Neuron (in vitro differentiated cells): ENCODE measurements around the gene G6PC1.
"Not testable (repeated sequence)": the region's sequence is repeated elsewhere in the genome, so short reads cannot be mapped to it uniquely, and the experiment has no call there.

Experiments used
- H2AFZ ChIP-seq: one replicate; pipeline ENCODE4 v1.6.1; 2013; ENCODE audit warnings: low read depth, mild to moderate bottlenecking, inconsistent platforms, low read length, moderate library complexity
- H3K27me3 ChIP-seq: one replicate; pipeline ENCODE4 v1.6.1; 2013; ENCODE audit warnings: low read length; ENCODE audit not compliant: insufficient read depth
- H3K36me3 ChIP-seq: one replicate; pipeline ENCODE4 v1.6.1; 2013; ENCODE audit warnings: low read length; ENCODE audit not compliant: insufficient read depth
- H3K4me1 ChIP-seq: one replicate; pipeline ENCODE4 v1.6.1; 2013; ENCODE audit warnings: low read length; ENCODE audit not compliant: insufficient read depth
- H3K4me3 ChIP-seq: 2 replicates; pipeline ENCODE4 v1.5.1; 2013; ENCODE audit warnings: mild to moderate bottlenecking, low read length, moderate library complexity
- H3K9me3 ChIP-seq: one replicate; pipeline ENCODE4 v1.6.1; 2013; ENCODE audit warnings: low read length

Gene G6PC1

GRCh38 chr17:42899981-42900380, 618 bp upstream of the G6PC1 start:
- H2AFZ ChIP-seq, H3K9me3 ChIP-seq, H3K4me1 ChIP-seq, H3K36me3 ChIP-seq, H3K4me3 ChIP-seq, H3K27me3 ChIP-seq: not testable (repeated sequence)

- Histone ChIP-seq H3K4me3 (no peak overlapping the region), H3K4me1 (no peaks in the 10 kb centered on the region), H3K9me3 (no peaks in the 10 kb centered on the region), H3K27me3 (peaks cover 7% of the 10 kb centered on the region), H2AFZ (no peak overlapping the region), H3K36me3 (no peaks in the 10 kb centered on the region)
Observed at GRCh38 chr17:42901535-42902229, 1.1 kb downstream of the G6PC1 start.

GRCh38 chr17:42904110-42904469, 3.5 kb downstream of the G6PC1 start:
- H3K27me3 ChIP-seq = peaks cover 8% of the 10 kb centered on the region

GRCh38 chr17:42906772-42907446, 6.3 kb downstream of the G6PC1 start:
- Histone ChIP-seq H3K36me3 (no peaks in the 10 kb centered on the region), H3K4me3 (no peak overlapping the region), H3K27me3 (peaks cover 8% of the 10 kb centered on the region), H3K4me1 (no peaks in the 10 kb centered on the region), H3K9me3 (no peaks in the 10 kb centered on the region), H2AFZ (no peak overlapping the region)

More at GRCh38 chr17:42904110-42904469, 3.5 kb downstream of the G6PC1 start:
- no peaks in the 10 kb centered on the region for H3K9me3 ChIP-seq
- H3K4me1 ChIP-seq = no peaks in the 10 kb centered on the region
- H3K36me3 ChIP-seq = no peaks in the 10 kb centered on the region
- no peak overlapping the region for H3K4me3 ChIP-seq
- no peak overlapping the region for H2AFZ ChIP-seq

- no peak overlapping the region for H2AFZ ChIP-seq
- no peak overlapping the region for H3K4me3 ChIP-seq
- peaks cover 8% of the 10 kb centered on the region for H3K27me3 ChIP-seq
- no peaks in the 10 kb centered on the region for H3K4me1 ChIP-seq
- H3K36me3 ChIP-seq = no peaks in the 10 kb centered on the region
- no peaks in the 10 kb centered on the region for H3K9me3 ChIP-seq
Observed at GRCh38 chr17:42908872-42909700, 8.5 kb downstream of the G6PC1 start.

- no peaks in the 10 kb centered on the region for H3K4me1 ChIP-seq
- H2AFZ ChIP-seq = no peak overlapping the region
- no peaks in the 10 kb centered on the region for H3K27me3 ChIP-seq
- H3K4me3 ChIP-seq = no peak overlapping the region
- no peaks in the 10 kb centered on the region for H3K36me3 ChIP-seq
- H3K9me3 ChIP-seq = peaks cover 4% of the 10 kb centered on the region
Observed at GRCh38 chr17:42913522-42913921, 12.9 kb downstream of the G6PC1 start.

- H3K36me3 ChIP-seq = no peaks in the 10 kb centered on the region
- H3K27me3 ChIP-seq = peaks cover 4% of the 10 kb centered on the region
- H3K4me1 ChIP-seq = no peaks in the 10 kb centered on the region
- H3K4me3 ChIP-seq = no peak overlapping the region
- peaks cover 4% of the 10 kb centered on the region for H3K9me3 ChIP-seq
- H2AFZ ChIP-seq = no peak overlapping the region
Observed at GRCh38 chr17:42913981-42914617, 13.5 kb downstream of the G6PC1 start.

GRCh38 chr17:42915288-42915687, 14.7 kb downstream of the G6PC1 start:
- H2AFZ ChIP-seq, H3K9me3 ChIP-seq, H3K4me3 ChIP-seq, H3K36me3 ChIP-seq, H3K27me3 ChIP-seq, H3K4me1 ChIP-seq: not testable (repeated sequence)

- H3K36me3 ChIP-seq, H3K9me3 ChIP-seq, H3K27me3 ChIP-seq, H2AFZ ChIP-seq, H3K4me1 ChIP-seq, H3K4me3 ChIP-seq: not testable (repeated sequence)
Observed at GRCh38 chr17:42916388-42917235, 16.0 kb downstream of the G6PC1 start.

GRCh38 chr17:42917236-42917603, 16.6 kb downstream of the G6PC1 start:
- Histone ChIP-seq H3K27me3 (peaks cover 8% of the 10 kb centered on the region), H3K4me1 (no peaks in the 10 kb centered on the region), H2AFZ (no peak overlapping the region), H3K9me3 (peaks cover 4% of the 10 kb centered on the region), H3K4me3 (no peak overlapping the region), H3K36me3 (no peaks in the 10 kb centered on the region)

- Histone ChIP-seq H3K36me3 (no peaks in the 10 kb centered on the region), H3K9me3 (peaks cover 4% of the 10 kb centered on the region), H3K4me3 (no peak overlapping the region), H3K27me3 (peaks cover 18% of the 10 kb centered on the region), H2AFZ (no peak overlapping the region), H3K4me1 (no peaks in the 10 kb centered on the region)
Observed at GRCh38 chr17:42918902-42919521, 18.4 kb downstream of the G6PC1 start.

- H3K36me3 ChIP-seq, H3K4me1 ChIP-seq, H3K4me3 ChIP-seq, H3K9me3 ChIP-seq, H2AFZ ChIP-seq: not testable (repeated sequence)
- peaks cover 18% of the 10 kb centered on the region for H3K27me3 ChIP-seq
Observed at GRCh38 chr17:42919522-42920077, 19.0 kb downstream of the G6PC1 start.
